Fibroblast of lung (primary cell): ENCODE measurements around the gene PROSER2. TPM values are rescaled to one million over a fixed set of nuclear protein-coding genes. Genes with fewer than 3 reads are reported as not detected.

Experiments
- DNase-seq, 2 donors: peaks; one replicate each; pipeline versions ENCODE4 v3.0.0 to v3.0.0-alpha.2; 2010; ENCODE audit warnings: low read depth in 2 of 2
- H2AFZ ChIP-seq: 2 replicates; pipeline ENCODE4 v1.5.1; 2012; ENCODE audit warnings: low read length, control low read depth, inconsistent platforms
- H3K27ac ChIP-seq: 2 replicates; pipeline ENCODE4 v1.5.1; 2011; ENCODE audit warnings: low read length, control low read depth; ENCODE audit not compliant: insufficient read depth
- H3K27me3 ChIP-seq: 2 replicates; pipeline ENCODE4 v1.5.1; 2011; ENCODE audit warnings: mild to moderate bottlenecking, low read length; ENCODE audit not compliant: control insufficient read depth, insufficient read depth
- H3K36me3 ChIP-seq: 2 replicates; pipeline ENCODE4 v1.5.1; 2011; ENCODE audit warnings: low read length; ENCODE audit not compliant: control insufficient read depth, insufficient read depth
- H3K4me1 ChIP-seq: 2 replicates; pipeline ENCODE4 v1.5.1; 2011; ENCODE audit warnings: low read length; ENCODE audit not compliant: control insufficient read depth, insufficient read depth; ENCODE audit errors: extremely low read depth
- H3K4me2 ChIP-seq: 2 replicates; pipeline ENCODE4 v1.5.1; 2011; ENCODE audit warnings: low read length, control low read depth; ENCODE audit not compliant: insufficient read depth; ENCODE audit errors: extremely low read depth
- H3K4me3 ChIP-seq, 4 experiments: fragments of 200-600 bp in 1 of 4; sonication (generic) in 1 of 4; replicated peaks in 1 of 4; 2 replicates each; pipeline ENCODE4 v1.5.1; 2011 to 2016; ENCODE audit warnings: low read length in 4 of 4, low read depth in 3 of 4, mild to moderate bottlenecking in 3 of 4, control low read depth in 2 of 4, inconsistent platforms in 1 of 4, mixed read lengths in 1 of 4; ENCODE audit not compliant: insufficient read depth in 1 of 4; ENCODE audit errors: control extremely low read depth in 1 of 4
- H3K79me2 ChIP-seq: 2 replicates; pipeline ENCODE4 v1.5.1; 2012; ENCODE audit warnings: mild to moderate bottlenecking, low read length, inconsistent platforms; ENCODE audit not compliant: control insufficient read depth, insufficient read depth
- H3K9ac ChIP-seq: 2 replicates; pipeline ENCODE4 v1.5.1; 2011; ENCODE audit warnings: mild to moderate bottlenecking, low read length, control low read depth; ENCODE audit not compliant: insufficient read depth
- H3K9me3 ChIP-seq: 2 replicates; pipeline ENCODE4 v1.5.1; 2012; ENCODE audit warnings: low read depth, low read length; ENCODE audit not compliant: control insufficient read depth, insufficient read depth
- H4K20me1 ChIP-seq: 2 replicates; pipeline ENCODE4 v1.5.1; 2011; ENCODE audit warnings: low read length; ENCODE audit not compliant: control insufficient read depth, insufficient read depth; ENCODE audit errors: extremely low read depth
- EZH2 ChIP-seq: IDR thresholded peaks from 2 replicates; pipeline ENCODE4 v1.5.1; 2012; ENCODE audit warnings: low read length, control low read depth, mild to moderate bottlenecking; ENCODE audit errors: missing control alignments
- polyA plus RNA-seq, 2 donors: library from polyadenylated mRNA; depleted of rRNA in 1 of 2; stranded (reverse) in 1 of 2; unstranded in 1 of 2; fragments of >200 nt; gene quantifications; 2 replicates each; pipeline ENCODE4 v1.2.1, GENCODE V29; 2011 to 2012; ENCODE audit warnings: missing spikeins in 1 of 2
- total RNA-seq: library from RNA; depleted of rRNA; stranded (reverse); fragments of >200 nt; gene quantifications from 2 replicates; pipeline ENCODE4 v1.2.1, GENCODE V29; 2014
- TF ChIP-seq, protein P1 (sequence below), 2 donors: IDR thresholded peaks in 1 of 2; conservative IDR thresholded peaks in 1 of 2; 1 replicate in 1 of 2; 2 replicates in 1 of 2; pipeline ENCODE4 v1.5.1; 2011 to 2012; ENCODE audit warnings: low read length in 2 of 2, control low read depth in 1 of 2, inconsistent platforms in 1 of 2, low read depth in 1 of 2, mild to moderate bottlenecking in 1 of 2

The PROSER2 gene
- total and polyA plus RNA-seq, 2 donors (not counting 1 experiment from before 2014, with no cell fraction given), result 1.2 to 2.6 TPM

DNA sequence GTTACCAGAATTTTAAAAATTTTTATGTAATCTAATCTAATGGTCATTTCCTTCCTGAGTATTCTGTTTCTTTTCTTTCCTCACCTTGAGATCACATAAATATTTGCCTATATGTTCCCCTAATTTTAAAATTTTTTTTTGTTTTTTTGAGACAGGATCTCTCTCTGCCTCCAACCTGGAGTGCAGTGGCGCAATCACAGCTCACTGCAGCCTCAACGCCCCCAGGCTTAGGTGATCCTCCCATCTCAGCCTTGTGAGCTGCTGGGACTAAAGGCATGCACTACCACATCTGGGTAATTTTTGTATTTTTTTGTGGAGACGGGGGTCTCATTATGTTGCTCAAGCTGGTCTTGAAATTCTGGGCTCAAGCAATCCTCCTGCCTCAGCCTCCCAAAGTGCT is 4.1 kb upstream of the PROSER2 start:
- H3K4me1 ChIP-seq, result no peaks in the 10 kb centered on the region
- TF ChIP-seq, protein P1, sequence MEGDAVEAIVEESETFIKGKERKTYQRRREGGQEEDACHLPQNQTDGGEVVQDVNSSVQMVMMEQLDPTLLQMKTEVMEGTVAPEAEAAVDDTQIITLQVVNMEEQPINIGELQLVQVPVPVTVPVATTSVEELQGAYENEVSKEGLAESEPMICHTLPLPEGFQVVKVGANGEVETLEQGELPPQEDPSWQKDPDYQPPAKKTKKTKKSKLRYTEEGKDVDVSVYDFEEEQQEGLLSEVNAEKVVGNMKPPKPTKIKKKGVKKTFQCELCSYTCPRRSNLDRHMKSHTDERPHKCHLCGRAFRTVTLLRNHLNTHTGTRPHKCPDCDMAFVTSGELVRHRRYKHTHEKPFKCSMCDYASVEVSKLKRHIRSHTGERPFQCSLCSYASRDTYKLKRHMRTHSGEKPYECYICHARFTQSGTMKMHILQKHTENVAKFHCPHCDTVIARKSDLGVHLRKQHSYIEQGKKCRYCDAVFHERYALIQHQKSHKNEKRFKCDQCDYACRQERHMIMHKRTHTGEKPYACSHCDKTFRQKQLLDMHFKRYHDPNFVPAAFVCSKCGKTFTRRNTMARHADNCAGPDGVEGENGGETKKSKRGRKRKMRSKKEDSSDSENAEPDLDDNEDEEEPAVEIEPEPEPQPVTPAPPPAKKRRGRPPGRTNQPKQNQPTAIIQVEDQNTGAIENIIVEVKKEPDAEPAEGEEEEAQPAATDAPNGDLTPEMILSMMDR (conservative IDR thresholded peaks at IDR 0.05 in 1 of 2, IDR thresholded peaks at IDR 0.05 in 1 of 2; ENCODE audit: low read depth in 1 of 2, low read length in 2 of 2), result no peak
- TF ChIP-seq EZH2, result no peak
- no peaks in the 10 kb centered on the region for H3K27me3 ChIP-seq
- H3K9ac ChIP-seq, result no peak overlapping the region
- no peaks in the 10 kb centered on the region for H3K36me3 ChIP-seq
- H3K4me3 ChIP-seq, result no peak overlapping the region
- no peaks in the 10 kb centered on the region for H4K20me1 ChIP-seq
- no peaks in the 10 kb centered on the region for H3K79me2 ChIP-seq
- no peak for DNase-seq
- no peaks in the 10 kb centered on the region for H3K9me3 ChIP-seq
- H2AFZ ChIP-seq, result no peak overlapping the region
- H3K27ac ChIP-seq, result no peak overlapping the region
- no peak overlapping the region for H3K4me2 ChIP-seq

DNA sequence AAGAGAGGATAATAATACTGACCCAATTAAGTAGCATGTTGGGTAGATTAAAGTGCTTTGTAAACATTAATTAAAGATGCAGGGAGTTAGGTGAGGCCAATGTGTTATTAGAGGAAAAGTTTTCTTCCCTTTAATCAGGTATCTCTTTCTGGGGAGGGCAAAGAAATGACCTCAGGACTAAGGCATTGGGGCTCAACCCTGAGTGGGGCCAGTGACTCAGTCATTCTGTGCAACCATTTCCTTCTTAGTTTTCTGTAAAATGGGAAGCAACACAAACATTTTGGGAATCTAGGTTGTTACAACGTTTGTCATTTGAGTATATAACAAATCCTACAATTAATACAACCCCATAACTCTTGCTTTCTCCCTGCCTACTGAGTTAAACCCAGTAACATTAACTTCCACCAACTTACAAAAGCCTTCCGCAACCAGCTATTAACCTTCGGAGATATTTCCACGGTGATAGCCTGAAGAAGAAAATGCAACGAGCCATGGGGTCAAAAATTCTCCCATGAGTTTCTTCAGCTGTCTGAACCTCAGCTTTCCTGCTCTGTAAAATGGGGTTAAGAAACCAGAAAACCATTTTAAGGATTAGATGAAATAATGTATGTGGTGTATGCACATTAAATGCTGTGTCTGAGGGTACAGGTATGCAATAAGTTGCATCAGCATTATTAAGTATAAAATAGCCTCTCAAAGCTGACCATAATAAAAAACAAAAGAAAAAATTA is 965 bp upstream of the PROSER2 start:
- Histone ChIP-seq H3K79me2 (no peaks in the 10 kb centered on the region), H3K4me1 (no peaks in the 10 kb centered on the region), H3K27me3 (no peaks in the 10 kb centered on the region), H3K27ac (no peak overlapping the region), H3K4me2 (no peak overlapping the region), H3K9me3 (no peaks in the 10 kb centered on the region), H3K36me3 (no peaks in the 10 kb centered on the region), H4K20me1 (no peaks in the 10 kb centered on the region), H3K4me3 (no peak overlapping the region), H2AFZ (no peak overlapping the region), H3K9ac (no peak overlapping the region)
- TF ChIP-seq, protein P1 (conservative IDR thresholded peaks at IDR 0.05 in 1 of 2, IDR thresholded peaks at IDR 0.05 in 1 of 2; ENCODE audit: low read depth in 1 of 2, low read length in 2 of 2), result no peak
- no peak for TF ChIP-seq EZH2
- no peak for DNase-seq

DNA sequence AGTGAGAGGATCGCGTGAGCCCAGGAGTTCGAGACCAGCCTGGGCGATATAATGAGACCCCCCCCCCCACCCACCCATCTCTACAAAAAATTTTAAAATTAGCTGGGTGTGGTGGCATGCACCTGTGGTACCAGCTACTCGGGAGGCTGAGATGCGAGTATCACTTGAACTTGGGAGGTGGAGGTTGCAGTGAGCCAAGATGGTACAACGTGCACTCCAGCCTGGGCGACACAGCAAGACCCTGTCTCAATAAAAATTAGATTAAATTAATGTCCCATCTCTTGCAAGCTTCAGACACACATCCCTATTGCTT is 391 bp upstream of the PROSER2 start:
- no peak for DNase-seq
- Histone ChIP-seq H3K9ac (peak overlapping the region; percentile 54), H3K36me3 (no peaks in the 10 kb centered on the region), H3K9me3 (no peaks in the 10 kb centered on the region), H4K20me1 (no peaks in the 10 kb centered on the region), H3K4me3 (peak overlapping the region; percentile 55 to 78 (median 70)), H3K27ac (peak overlapping the region; percentile 40), H3K79me2 (no peaks in the 10 kb centered on the region), H3K4me2 (peak overlapping the region; percentile 91), H3K4me1 (no peaks in the 10 kb centered on the region), H2AFZ (peak overlapping the region; percentile 67), H3K27me3 (no peaks in the 10 kb centered on the region)
- TF ChIP-seq, protein P1 (conservative IDR thresholded peaks at IDR 0.05 in 1 of 2, IDR thresholded peaks at IDR 0.05 in 1 of 2; ENCODE audit: low read depth in 1 of 2, low read length in 2 of 2), result no peak
